HG03103 (cell line): ENCODE data around the gene LMOD3.

Experiments used
- ATAC-seq: cut with Tn5 transposase; IDR thresholded peaks from one replicate; pipeline ENCODE4 v1.9.1; 2021; ENCODE audit warnings: low read depth; ENCODE audit not compliant: unreplicated experiment

The LMOD3 gene

DNA sequence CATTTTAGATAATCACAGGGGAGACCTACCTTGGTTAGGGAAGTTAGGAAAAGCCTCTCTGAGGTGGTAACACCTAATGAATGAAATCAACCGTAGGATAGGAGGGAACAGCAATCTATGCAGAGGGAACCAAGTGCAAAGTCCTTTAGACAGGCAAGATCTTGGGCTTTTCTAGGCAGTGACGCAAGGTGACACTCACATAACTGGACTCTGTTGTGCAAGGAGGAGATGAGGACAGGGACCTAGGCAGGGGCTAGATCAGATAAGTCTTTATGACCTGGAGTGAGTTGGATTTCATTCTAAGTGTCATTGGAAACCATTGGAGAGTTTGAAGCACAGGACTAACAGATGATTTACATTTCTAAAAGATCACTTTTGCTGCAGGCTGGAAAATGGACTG, 4.6 kb upstream of the LMOD3 start:
- ATAC-seq = no peak

DNA sequence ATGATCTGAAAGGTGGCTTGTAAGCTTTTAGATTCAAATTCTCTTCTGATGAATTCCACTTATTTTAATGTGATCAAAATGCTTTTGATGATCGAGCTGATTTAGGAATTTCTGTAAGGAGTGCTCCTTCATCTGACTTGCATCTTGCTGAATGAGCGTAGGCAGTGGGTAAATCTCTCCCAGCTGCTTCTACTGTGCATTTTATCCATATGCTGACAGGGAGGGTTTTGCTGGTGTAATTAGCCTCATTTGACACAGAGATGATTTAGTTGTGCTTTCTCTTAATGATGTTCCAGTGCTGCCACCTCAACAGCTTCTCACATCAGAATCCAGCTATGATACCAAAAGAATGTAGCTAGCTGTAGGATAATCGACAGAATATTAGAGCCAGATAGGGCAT, 3.8 kb upstream of the LMOD3 start:
- no peak for ATAC-seq

DNA sequence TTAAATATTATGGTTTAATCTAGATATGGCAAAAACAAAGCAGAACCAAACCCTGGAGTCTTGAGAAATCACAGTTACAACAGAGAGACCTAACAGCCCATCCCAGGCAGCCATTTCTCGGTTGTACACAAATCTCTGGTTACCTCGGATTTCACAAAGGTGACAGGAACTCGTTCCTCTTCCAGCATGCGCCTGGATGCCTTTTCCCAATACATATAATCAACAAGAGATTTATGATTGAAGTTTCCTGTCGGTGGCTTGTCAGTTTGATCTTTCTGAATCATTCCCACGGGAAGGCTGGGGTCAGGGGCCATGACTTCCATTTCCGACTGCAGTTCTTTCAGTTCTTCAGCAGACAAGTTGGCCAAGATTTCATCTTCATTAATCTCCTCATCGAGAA, 445 bp downstream of the LMOD3 start:
- no peak for ATAC-seq

DNA sequence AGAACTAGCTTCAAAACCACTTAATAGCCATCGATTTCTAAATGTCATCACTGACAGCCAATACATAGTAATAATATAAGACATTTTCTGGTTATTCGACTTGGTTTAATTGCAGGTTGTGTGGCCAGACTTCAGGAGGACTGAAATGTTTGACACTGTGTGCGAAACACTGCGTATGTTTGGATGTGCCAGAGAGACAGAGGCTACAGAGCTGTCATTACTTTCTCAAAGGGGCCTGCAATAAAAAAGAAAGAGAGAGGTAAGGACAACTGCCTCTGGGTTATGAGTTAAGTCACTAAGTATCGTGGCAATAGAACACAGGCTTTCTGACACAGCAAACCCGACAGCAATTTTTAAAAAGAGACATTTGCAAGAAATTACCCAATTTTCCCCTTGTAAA, 882 bp downstream of the LMOD3 start:
- ATAC-seq = no peak

DNA sequence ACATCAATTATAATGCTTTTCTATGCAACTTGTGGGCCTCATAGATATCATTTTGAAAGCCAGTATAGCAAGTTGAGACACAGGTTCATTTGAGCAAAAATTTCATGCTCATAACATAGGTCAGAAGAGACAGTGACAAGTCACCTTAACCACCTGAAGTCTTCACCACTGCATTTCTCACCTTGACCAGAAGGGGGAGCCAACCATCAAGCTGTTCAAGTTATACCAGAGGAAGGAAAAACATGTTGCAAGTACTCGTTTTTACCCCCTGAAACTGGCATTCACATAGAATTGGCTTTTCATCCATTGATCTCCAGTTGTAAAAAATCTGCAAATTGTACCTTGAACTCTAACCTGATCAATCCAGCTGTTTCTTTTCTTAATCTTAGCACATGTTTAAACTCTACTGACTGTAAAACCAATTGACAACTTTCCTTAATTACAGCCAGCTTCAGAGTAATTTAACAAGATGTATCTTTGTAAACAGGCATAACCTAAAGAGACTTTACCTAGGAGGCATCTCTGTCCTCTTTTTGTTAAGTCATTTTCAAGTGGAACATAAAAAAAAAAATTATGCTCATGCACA, 1.4 kb downstream of the LMOD3 start:
- ATAC-seq = peak; percentile 92

DNA sequence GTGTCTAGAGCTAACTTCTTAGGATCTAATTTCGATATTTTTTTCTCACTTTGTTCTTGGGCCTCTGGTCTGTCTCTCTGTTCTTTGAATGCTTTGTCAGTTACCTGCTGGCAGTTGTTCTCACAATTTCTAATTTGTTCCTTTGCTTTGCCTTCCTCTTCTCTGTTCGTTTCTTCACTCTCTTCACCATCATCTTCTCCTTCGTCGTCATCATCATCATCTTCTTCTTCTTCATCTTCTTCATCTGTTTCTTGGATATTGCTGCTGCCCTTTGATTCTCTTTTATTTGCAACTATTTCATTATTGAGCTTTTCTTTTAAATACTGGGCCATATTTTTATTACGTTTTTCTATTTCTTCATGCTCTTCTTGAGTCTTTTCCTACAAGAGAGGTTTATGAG, 2.7 kb downstream of the LMOD3 start:
- no peak for ATAC-seq

DNA sequence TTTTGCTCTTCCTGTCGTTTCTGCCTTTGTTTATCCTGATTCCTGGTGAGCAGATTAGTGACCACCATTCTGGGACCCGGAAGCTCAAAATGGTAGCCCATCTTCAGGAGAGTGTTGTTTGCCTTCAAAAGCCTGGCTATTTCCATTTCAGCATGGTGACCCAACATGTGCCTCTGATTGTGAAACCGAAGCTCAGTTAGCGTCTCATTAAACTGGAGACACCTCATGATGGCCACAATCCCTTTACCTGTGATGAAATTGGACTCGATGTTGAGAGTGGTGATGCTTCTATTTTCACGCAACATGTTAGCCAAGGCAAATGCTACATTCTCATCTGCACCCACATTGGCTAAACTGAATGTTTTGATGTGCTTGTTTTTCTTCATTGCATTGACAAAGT, 3.3 kb downstream of the LMOD3 start:
- no peak for ATAC-seq

DNA sequence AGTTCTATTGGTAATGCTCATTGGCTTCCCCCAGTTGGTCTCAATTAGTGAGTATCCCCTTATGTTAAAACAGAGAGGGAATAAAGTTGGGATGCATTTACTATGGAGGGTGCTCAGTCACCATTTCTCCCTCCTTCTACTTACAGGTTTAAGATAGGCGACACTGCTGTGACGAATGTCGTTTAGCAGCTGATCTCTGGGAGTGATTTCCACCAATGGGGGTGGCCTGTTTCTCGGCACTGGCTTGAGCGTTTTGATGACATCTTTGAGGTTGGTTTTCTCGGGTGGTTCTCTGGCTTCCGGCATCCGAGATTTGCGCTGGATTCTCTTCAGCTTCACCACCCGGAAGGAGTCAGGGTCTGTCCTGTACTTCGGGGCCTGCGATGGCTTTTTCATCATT, 3.8 kb downstream of the LMOD3 start:
- ATAC-seq = no peak

DNA sequence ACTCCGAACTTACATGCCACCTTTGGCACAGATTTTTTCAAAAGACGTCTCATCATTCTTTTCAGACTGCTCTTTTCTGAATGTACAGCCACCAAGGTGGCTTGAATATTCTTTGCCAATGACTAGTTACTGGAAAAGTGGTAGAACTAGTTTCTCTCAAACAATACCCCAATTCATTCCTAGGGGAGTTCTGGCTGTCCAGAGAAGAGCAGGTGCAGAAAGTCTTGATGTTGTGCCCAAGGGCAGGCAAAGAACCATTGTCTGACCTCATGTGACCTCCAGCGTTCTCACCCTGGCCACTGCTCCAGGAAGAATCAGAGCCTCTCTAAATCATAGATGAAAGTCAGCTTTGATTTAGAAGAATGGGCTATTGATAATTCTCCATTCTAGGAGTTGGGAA, 5.5 kb downstream of the LMOD3 start:
- ATAC-seq = no peak

DNA sequence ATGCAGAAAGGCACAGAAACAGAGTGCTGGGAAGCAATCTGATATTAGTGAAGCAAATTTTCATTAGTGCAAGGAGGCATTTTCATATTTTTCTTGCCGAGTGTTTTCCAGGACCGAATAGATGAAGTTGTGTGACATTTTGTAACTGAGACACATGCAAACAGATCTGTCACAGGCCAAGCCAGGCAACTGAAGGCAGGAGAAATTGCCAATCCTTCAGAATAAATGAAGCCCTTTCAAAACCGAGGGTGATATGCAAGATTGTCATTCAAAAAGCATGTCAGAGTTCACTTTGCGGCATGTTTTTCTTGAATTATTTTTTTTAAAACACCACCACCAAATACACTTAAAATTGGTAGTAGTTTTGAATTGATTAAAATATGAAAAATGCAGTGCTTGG, 6.2 kb downstream of the LMOD3 start:
- ATAC-seq = no peak

DNA sequence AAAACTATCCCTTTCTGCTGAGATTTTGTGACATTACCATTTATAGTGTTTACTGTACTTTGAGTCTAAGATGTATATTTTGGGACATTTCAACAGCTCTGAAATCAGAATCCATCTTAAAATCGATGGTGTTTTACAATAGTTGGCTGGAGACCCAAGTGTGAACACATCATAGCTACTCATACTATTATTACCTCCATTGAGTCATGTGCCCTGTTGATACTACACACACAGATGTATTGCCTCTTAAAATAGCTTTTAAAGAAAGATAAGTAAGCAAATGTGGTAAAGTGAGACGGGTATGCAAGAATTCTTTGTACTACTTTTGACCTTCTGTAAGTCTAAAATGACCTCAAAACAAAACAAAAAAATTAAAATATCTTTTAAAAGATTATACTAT, 6.7 kb downstream of the LMOD3 start:
- ATAC-seq = no peak

DNA sequence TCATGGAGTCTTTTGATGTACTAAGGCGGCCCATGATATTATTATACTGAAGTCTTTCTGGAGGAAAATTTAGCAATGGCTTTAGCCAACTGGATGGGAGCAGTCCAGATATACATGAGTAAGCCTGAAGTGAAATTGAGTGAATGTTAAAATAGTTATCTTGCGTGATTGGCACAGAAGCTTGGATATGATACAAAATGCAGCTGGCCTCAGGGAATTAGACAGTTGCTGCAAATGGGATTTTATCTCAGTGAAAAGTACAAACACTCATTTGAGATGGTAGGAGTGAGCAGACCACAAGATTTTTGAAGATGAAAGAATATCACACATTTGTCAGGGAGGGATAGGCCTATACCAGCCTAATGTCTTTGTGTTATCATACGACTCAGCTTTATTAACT, 8.9 kb downstream of the LMOD3 start:
- no peak for ATAC-seq

DNA sequence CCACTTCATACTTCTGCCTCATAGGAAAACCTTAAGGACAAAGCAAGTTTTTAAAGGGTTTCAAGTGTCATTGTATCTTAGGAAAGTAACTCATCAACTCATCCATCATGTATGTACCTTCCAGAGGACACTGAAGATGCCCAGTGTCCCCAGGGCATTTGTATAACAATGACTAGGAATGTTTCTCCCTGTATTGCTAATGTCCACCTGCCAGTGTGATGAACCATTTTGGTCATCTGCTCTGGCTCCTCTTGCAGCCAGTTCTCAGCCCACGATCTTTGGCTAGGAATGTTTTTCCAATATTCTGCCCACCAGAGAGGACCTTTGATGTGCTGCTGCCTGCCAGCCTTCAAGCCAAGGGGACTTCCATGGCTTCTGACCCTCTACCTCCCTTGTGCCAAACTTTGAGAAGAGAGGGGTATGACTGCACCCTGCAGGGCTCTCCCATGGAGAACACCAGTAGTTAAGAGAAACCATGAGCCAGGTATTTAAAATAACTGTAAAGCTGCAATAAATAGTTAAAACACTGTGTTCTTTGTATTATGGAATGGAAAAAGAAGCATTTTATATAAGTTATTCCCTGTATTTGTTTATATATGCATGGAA, 11.4 kb downstream of the LMOD3 start:
- ATAC-seq = no peak

DNA sequence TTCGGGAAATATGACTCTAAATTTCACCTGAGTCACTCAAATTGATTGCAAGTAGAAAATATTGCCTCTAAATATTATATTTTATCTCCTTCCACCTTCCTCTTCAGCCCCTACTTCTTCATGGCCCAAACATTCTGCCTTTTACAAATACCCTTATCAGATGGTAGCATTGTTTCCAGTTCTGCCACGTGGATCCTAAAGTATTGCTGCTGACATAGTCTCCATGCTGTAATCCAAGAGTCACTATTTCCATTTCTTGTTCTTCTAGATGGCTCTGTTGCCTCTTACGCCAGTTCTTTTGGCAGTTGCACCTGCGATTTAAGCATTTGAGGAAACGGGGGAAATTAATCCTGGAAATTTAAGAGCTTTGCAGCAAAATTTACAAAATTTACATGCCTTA, 13.6 kb downstream of the LMOD3 start:
- no peak for ATAC-seq

DNA sequence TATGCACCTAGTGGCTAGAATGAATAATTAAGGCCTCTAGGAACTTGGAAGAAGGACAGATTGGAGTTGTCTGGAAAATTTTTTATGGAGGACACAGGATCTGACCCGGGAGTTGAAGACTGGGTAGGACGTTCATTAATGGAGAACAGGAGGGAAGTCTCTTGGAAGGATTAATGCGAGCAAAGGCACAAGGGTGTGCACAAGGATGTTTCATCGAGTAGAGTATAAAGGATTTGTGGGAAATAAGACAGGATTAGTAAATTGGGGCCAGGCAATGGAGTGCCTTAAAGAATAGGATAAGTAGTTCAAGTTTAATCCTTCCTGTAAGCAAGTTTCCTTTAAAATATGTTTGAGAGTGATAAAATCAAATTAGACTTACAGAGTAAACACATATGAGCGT, 14.6 kb downstream of the LMOD3 start:
- no peak for ATAC-seq

DNA sequence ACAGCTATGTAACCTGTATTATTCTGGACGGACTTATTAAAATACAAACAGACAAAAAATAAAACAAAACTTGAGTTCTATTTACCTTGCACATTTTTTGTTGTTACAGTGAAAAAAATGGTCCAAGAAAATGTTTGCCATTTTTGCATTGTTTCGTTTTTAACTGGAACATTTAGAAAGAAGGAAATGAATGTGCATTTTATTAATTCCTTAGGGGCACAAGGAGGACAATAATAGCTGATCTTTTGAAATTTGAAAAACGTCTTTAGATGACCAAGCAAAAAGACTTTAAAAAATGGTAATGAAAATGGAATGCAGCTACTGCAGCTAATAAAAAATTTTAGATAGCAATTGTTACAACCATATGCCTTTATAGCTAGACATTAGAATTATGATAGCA, 17.1 kb downstream of the LMOD3 start:
- no peak for ATAC-seq

DNA sequence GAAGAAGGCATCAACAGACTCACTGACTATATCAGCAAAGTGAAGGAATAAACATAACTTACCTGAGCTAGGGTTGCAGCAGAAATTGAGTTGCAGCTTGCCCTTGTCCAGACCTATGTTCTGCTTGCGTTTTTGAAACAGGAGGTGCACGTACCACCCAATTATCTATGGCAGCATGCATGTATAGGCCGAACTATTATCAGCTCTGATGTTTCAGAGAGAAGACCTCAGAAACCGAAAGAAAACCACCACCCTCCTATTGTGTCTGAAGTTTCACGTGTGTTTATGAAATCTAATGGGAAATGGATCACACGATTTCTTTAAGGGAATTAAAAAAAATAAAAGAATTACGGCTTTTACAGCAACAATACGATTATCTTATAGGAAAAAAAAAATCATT, 17.8 kb downstream of the LMOD3 start:
- ATAC-seq = no peak

DNA sequence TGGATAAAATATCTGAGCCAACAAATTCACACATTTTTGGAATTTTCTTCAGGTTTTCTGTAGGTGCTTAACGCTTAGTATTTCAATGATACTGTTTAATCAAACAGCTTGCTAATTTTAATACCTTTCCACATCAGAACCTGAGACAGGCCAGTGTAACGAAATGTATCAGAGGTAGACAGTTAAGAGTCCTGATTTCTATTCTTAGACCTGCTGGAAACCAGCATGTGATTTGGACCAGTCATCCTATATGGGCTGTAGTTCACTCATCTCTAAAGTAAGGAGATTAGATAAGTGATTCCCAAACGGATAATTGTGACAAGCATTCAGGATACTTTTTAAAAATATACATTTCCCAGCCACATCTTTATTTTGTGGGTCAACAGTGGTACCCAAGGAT, 19.3 kb downstream of the LMOD3 start:
- no peak for ATAC-seq

DNA sequence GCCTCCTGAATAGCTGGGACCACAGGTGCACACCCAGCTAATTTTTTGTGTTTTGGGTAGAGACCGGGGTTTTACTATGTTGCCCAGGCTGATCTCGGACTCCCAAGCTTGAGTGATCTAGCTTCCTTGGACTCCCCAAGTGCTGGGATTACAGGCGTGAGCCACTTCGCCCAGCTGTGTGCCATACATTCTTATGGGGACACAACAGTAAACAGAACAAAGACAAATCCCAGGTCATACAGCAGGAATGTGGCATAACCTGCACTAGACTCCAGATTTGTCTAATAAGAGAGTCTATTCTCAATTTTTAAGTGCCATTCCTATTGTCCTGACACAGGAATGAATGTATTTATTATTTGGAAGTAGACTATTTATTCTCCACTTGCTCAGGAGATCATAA, 20.0 kb downstream of the LMOD3 start:
- no peak for ATAC-seq

DNA sequence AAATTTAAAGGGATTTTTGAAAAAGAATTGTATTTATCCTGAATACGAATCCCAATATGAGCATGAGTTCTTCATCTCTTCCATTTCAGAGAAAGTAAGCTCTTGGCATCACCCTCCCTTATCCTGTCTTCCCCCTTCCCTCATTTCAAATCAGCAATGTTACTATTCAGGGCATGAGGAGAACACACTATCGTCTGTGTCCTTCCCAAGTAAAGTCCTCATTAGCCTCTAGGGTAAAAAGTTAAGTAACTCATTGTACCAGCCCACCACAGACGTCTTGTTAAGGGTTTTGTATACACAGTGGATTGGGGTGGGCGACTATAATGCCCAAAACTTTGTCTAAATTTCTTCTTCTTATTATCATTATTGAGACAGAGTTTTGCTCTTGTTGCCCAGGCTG, 22.8 kb downstream of the LMOD3 start:
- no peak for ATAC-seq

DNA sequence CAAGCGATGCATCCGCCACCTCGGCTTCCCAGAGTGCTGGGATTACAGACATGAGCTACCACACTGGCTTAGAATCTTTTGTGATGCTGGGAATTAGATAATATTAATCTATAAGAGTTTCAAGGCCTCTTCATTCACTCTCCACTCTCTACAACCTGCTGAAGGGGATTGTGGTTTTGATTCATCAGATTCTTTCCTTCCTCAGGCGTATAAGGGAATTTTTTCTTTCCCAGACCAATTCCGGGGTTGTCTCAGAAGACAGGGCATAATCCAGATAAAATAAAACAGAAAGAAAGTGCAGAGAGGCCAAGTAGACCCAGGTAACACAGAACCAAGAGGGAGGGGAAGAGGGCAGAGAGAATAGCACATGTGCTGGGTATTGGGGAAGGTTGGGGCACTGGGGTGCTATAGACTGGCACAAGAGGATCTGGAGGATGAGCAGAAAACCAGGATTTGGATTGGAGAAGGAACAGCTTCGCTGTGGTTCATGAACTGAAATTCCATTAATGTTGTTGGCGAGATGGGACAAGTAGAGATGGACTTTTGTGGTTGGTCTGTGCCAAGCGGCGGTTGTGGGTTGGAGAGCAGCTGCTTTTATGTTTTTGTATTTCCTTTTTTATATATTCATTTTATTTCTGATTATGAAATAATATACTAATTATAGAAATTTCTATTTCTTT, 24.8 kb downstream of the LMOD3 start:
- ATAC-seq = no peak

DNA sequence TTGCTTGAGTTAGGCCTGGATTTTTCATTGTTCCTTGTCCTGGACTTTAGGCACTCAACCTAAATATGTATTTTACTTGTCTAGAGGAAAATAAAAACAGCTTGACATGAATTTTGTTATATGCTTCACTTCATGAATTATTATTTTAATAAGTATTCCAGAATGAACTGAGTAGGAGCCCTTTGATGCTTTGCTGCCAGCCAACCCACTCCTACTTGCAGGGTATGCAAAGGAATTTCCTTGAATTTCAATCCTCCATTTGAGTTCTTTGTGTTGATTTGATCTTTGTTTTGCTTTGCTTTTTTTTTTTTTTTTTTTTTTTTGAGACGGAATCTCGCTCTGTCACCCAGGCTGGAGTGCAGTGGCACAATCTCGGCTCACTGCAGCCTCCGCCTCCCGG, 26.1 kb downstream of the LMOD3 start:
- ATAC-seq = no peak
